ENCODE results near the gene SH3BP5.
"Not testable (repeated sequence)": the region's sequence is repeated elsewhere in the genome, so short reads cannot be mapped to it uniquely, and the experiment has no call there.

The SH3BP5 gene

GRCh38 chr3:15332405-15333098, at the start of gene SH3BP5:
Gene SH3BP5, minus strand, starts transcription at chr3:15332586. Its CDS starts 178 bp downstream, at chr3:15332408.
- H3K9me3 ChIP-seq (ENCODE audit: control insufficient read depth, insufficient read depth, low read length) = no peaks in the 10 kb centered on the region
- H3K4me3 ChIP-seq (ENCODE audit: low read depth, low read length) = peak within 1 kb of the TSS; percentile 79
- H3K9ac ChIP-seq (ENCODE audit: low read depth, low read length) = peak within 1 kb of the TSS; percentile 53
- H3K27me3 ChIP-seq (ENCODE audit: control insufficient read depth, insufficient read depth, low read length) = peaks cover 24% of the 10 kb centered on the region
- peaks cover 26% of the 10 kb centered on the region for H3K4me1 ChIP-seq (ENCODE audit: control insufficient read depth, insufficient read depth, low read length)
- peak within 1 kb of the TSS; percentile 47 for H3K27ac ChIP-seq (ENCODE audit: low read depth, low read length)
- H3K36me3 ChIP-seq (ENCODE audit: control insufficient read depth, insufficient read depth, low read length) = no peaks in the 10 kb centered on the region

DNA sequence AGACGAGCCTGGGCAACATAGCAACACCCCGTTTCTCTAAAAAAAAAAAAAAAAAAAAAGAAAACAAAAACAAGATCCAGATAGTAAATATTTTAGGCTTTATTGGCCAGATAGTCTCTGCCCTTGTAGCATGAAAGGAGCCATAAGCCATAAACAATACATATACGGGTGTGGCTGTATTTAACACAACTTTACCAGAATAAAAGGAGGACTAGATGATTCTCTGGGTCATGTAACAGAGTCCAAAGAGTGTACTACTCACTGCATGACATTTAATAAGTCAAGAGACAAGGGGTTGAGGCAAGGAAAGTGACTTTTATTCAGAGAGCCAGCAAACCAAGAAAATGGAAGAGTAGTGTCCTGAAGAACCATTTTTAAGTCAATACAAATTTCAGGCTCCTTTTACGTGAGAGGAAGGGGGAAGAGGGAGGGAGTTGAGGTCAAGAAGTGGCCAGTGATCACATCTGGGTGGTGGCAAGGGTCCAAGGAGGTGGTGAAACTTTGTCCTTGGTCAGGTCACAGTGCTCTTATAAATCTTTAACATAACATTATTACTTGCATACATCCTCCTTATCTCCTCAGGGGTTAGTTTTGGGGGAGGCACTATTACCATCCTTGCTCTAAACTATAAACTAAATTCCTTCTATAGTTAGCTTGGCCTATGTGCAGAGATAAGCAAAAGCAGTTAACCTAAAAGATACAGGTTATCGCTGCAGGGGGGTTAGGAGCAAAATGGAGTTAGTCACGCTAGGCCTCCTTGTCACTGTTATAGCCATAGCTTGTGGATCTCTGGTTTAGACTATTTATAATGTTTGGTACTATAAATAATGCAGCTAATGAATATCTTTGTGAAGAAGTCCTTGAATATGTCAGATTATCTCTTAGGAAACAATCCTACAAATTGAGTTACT, 48.8 kb upstream of the SH3BP5 start:
- Histone ChIP-seq H3K4me3 (ENCODE audit: low read depth, low read length) (no peak overlapping the region), H3K27me3 (ENCODE audit: control insufficient read depth, insufficient read depth, low read length) (no peaks in the 10 kb centered on the region), H3K9me3 (ENCODE audit: control insufficient read depth, insufficient read depth, low read length) (no peaks in the 10 kb centered on the region), H3K27ac (ENCODE audit: low read depth, low read length) (no peak overlapping the region), H3K36me3 (ENCODE audit: control insufficient read depth, insufficient read depth, low read length) (no peaks in the 10 kb centered on the region), H3K4me1 (ENCODE audit: control insufficient read depth, insufficient read depth, low read length) (peaks cover 5% of the 10 kb centered on the region; the same call in 1 of the 2 replicates), H3K9ac (ENCODE audit: low read depth, low read length) (no peak overlapping the region)

- Histone ChIP-seq H3K27ac (ENCODE audit: low read depth, low read length) (peak overlapping the region; percentile 3), H3K9ac (ENCODE audit: low read depth, low read length) (no peak overlapping the region), H3K9me3 (ENCODE audit: control insufficient read depth, insufficient read depth, low read length) (no peaks in the 10 kb centered on the region), H3K4me1 (ENCODE audit: control insufficient read depth, insufficient read depth, low read length) (peaks cover 5% of the 10 kb centered on the region; the same call in 1 of the 2 replicates), H3K36me3 (ENCODE audit: control insufficient read depth, insufficient read depth, low read length) (no peaks in the 10 kb centered on the region), H3K27me3 (ENCODE audit: control insufficient read depth, insufficient read depth, low read length) (no peaks in the 10 kb centered on the region), H3K4me3 (ENCODE audit: low read depth, low read length) (peak overlapping the region; percentile 41)
Observed at GRCh38 chr3:15377961-15378791, 45.8 kb upstream of the SH3BP5 start.

GRCh38 chr3:15375461-15376000, 43.1 kb upstream of the SH3BP5 start:
- Histone ChIP-seq H3K4me3 (ENCODE audit: low read depth, low read length) (no peak overlapping the region), H3K9ac (ENCODE audit: low read depth, low read length) (no peak overlapping the region), H3K36me3 (ENCODE audit: control insufficient read depth, insufficient read depth, low read length) (no peaks in the 10 kb centered on the region), H3K27ac (ENCODE audit: low read depth, low read length) (no peak overlapping the region), H3K27me3 (ENCODE audit: control insufficient read depth, insufficient read depth, low read length) (no peaks in the 10 kb centered on the region), H3K4me1 (ENCODE audit: control insufficient read depth, insufficient read depth, low read length) (peaks cover 5% of the 10 kb centered on the region; the same call in 1 of the 2 replicates), H3K9me3 (ENCODE audit: control insufficient read depth, insufficient read depth, low read length) (no peaks in the 10 kb centered on the region)

DNA sequence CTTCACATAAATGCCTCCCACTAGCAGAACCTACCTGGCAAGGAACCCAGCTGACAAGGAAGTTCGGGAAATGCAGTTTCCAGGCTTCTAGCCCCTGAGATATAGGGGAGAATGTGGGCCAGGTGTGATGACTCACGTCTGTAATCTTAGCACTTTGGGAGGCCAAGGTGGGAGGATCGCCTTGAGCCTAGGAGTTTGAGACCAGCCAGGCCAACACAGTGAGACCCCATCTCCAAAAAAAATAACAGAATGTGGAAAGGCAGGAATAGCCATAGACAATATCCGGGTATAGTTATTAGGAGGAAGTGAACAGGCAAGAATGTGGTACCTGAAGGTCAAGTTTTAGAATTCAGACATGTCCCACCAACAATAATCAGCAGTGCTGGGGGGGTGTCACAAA, 40.5 kb upstream of the SH3BP5 start:
- no peak overlapping the region for H3K9ac ChIP-seq (ENCODE audit: low read depth, low read length)
- H3K36me3 ChIP-seq (ENCODE audit: control insufficient read depth, insufficient read depth, low read length) = no peaks in the 10 kb centered on the region
- no peak overlapping the region for H3K27ac ChIP-seq (ENCODE audit: low read depth, low read length)
- H3K9me3 ChIP-seq (ENCODE audit: control insufficient read depth, insufficient read depth, low read length) = no peaks in the 10 kb centered on the region
- no peak overlapping the region for H3K4me3 ChIP-seq (ENCODE audit: low read depth, low read length)
- no peaks in the 10 kb centered on the region for H3K27me3 ChIP-seq (ENCODE audit: control insufficient read depth, insufficient read depth, low read length)
- peaks cover 3% of the 10 kb centered on the region; the same call in 1 of the 2 replicates for H3K4me1 ChIP-seq (ENCODE audit: control insufficient read depth, insufficient read depth, low read length)

GRCh38 chr3:15368561-15369135, 36.3 kb upstream of the SH3BP5 start:
- no peak overlapping the region for H3K27ac ChIP-seq (ENCODE audit: low read depth, low read length)
- no peak overlapping the region for H3K9ac ChIP-seq (ENCODE audit: low read depth, low read length)
- no peaks in the 10 kb centered on the region for H3K27me3 ChIP-seq (ENCODE audit: control insufficient read depth, insufficient read depth, low read length)
- no peaks in the 10 kb centered on the region for H3K4me1 ChIP-seq (ENCODE audit: control insufficient read depth, insufficient read depth, low read length)
- H3K9me3 ChIP-seq (ENCODE audit: control insufficient read depth, insufficient read depth, low read length) = no peaks in the 10 kb centered on the region
- no peak overlapping the region for H3K4me3 ChIP-seq (ENCODE audit: low read depth, low read length)
- H3K36me3 ChIP-seq (ENCODE audit: control insufficient read depth, insufficient read depth, low read length) = no peaks in the 10 kb centered on the region

GRCh38 chr3:15367059-15367458, 34.7 kb upstream of the SH3BP5 start:
- no peak overlapping the region for H3K27ac ChIP-seq (ENCODE audit: low read depth, low read length)

DNA sequence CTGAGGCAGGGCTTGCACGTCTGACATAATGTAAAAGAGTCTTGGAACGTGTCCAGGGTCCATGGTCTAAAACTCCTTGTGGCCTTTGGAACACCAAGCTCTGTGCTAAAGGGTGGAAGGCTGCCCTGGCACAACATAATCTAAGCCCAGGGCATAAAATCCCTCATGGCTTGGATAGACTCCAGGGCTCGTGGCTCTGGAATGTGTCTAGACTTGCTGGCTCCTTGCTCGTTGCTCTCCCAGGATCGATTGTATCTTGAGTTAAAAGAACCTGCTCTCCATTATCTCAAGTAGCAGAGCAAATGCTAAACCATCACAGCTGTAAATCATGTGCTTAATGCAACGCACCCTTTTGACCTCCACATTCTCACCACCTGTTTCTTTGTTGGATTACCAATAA, 31.7 kb upstream of the SH3BP5 start:
- H3K27ac ChIP-seq (ENCODE audit: low read depth, low read length); H3K36me3 ChIP-seq (ENCODE audit: control insufficient read depth, insufficient read depth, low read length); H3K27me3 ChIP-seq (ENCODE audit: control insufficient read depth, insufficient read depth, low read length); H3K9me3 ChIP-seq (ENCODE audit: control insufficient read depth, insufficient read depth, low read length); H3K4me3 ChIP-seq (ENCODE audit: low read depth, low read length); H3K9ac ChIP-seq (ENCODE audit: low read depth, low read length): not testable (repeated sequence)
- peaks cover 16% of the 10 kb centered on the region for H3K4me1 ChIP-seq (ENCODE audit: control insufficient read depth, insufficient read depth, low read length)

More at GRCh38 chr3:15367059-15367458, 34.7 kb upstream of the SH3BP5 start:
- Histone ChIP-seq H3K9me3 (ENCODE audit: control insufficient read depth, insufficient read depth, low read length) (no peaks in the 10 kb centered on the region), H3K4me3 (ENCODE audit: low read depth, low read length) (no peak overlapping the region), H3K9ac (ENCODE audit: low read depth, low read length) (no peak overlapping the region), H3K36me3 (ENCODE audit: control insufficient read depth, insufficient read depth, low read length) (no peaks in the 10 kb centered on the region), H3K4me1 (ENCODE audit: control insufficient read depth, insufficient read depth, low read length) (peaks cover 2% of the 10 kb centered on the region; the same call in 1 of the 2 replicates), H3K27me3 (ENCODE audit: control insufficient read depth, insufficient read depth, low read length) (no peaks in the 10 kb centered on the region)

GRCh38 chr3:15361494-15362214, 29.3 kb upstream of the SH3BP5 start:
- Histone ChIP-seq H3K4me1 (ENCODE audit: control insufficient read depth, insufficient read depth, low read length) (peaks cover 16% of the 10 kb centered on the region), H3K36me3 (ENCODE audit: control insufficient read depth, insufficient read depth, low read length) (no peaks in the 10 kb centered on the region), H3K27me3 (ENCODE audit: control insufficient read depth, insufficient read depth, low read length) (no peaks in the 10 kb centered on the region), H3K9ac (ENCODE audit: low read depth, low read length) (no peak overlapping the region), H3K4me3 (ENCODE audit: low read depth, low read length) (no peak overlapping the region), H3K27ac (ENCODE audit: low read depth, low read length) (peak overlapping the region; percentile 21), H3K9me3 (ENCODE audit: control insufficient read depth, insufficient read depth, low read length) (no peaks in the 10 kb centered on the region)

All from HUES48 (cell line).